Activated CD4-positive, CD25-positive, alpha-beta regulatory T cell treated with anti-CD3 and anti-CD28 coated beads, Interleukin-2, amount 50 U/mL, for 16 hours (primary cell): Measurements from ENCODE around the gene CAMK2B.

Experiments used
- DNase-seq: peaks from one replicate; pipeline ENCODE4 v3.0.0-alpha.2; 2020; ENCODE audit warnings: low read depth, low spot score

Gene CAMK2B

GRCh38 chr7:44286618-44287487 lies 38.5 kb downstream of the CAMK2B start:
- no peak for DNase-seq

DNA sequence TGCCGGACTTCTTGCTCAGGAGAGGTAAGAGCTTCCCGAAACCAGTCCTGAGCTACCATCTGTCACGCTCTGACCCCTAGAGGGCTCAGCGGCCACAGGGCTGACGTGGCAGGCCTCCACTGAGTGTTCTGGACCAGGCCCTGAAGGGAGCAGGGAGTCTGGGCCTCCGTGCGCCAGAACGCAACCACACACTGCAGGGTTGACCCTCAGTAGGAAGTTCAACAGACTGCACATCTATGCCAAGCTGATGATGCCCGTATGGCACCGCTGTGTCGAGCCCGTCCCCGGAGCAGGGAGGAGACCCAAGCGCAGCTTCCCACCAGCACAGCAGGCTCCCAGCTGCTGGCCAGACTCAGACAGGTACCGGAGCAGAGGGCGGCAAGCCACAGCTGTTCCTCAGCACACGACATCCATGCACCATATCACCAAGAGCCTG lies 39.2 kb downstream of the CAMK2B start:
- DNase-seq: no peak

DNA sequence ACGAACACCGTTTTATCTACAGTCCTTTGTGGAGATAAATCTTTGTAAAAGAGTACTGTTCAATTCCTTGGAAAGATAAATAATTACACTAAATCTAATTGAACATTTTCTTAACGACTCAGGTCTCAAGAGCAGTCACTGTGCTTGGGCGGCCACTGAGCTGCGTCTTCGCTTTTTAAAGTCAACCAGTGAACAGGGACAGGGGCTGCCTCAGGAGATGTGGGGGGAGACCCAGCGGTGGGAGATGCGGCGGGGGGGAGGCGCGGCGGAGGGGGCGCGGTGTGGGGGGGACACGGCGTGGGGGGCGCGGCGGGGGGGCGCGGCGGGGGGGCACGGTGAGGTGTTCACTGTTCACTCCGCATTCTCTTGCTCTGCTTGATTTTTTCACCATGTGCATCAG lies 39.8 kb downstream of the CAMK2B start:
- DNase-seq: no peak

DNA sequence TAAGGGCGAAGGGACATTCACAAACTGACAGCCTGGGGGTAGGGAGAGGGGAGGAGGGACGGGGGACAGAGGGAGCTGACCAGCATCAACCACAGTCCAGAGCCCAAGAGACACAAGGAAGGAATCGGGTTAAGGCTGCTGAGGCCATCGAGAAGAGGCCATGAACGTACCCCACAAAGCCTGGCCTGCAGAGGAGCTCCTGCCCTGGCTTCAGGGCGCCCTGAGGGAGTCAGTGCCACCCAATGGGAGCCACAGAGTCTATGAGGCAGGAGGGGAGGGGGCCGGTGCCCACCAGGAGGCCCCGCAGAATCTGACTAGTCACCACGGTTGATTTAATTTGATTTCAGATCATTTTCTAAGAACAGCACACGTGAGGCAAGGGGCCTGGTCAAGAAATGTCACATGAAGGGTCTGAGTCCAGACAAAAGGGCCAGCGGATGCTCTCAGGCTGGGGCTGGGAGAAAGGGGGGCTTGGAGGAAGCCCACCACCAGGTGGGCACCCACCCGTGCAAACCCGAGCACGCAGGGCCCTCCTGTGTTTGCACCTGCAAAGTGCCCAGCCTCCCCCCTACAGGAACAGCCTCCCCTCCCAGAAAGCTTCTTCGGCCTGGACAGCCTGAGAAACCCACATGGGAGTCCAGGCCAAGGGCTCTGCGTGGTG lies 40.4 kb downstream of the CAMK2B start:
- no peak for DNase-seq

DNA sequence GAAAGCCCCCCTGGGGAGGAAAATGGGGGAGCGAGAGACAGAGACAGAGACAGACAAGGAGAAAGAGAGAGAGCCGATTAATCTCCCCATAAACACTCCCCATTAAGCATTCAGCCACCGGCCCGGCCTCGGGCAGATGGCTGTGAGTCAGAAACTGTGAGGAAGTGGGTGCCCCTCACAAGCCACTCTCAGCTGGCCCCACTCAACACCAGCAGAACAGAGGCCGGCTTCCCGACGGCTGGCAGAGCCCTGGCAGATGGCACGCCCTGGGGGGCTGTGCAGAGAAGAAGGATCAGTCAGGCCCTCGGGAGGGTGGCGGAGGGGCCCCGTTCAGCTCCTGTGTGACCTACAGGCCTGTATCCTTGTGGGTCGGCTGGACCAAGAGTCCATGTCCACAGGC lies 41.2 kb downstream of the CAMK2B start:
- DNase-seq: no peak

- no peak for DNase-seq
Observed at GRCh38 chr7:44283381-44284211, 41.8 kb downstream of the CAMK2B start.

- DNase-seq: no peak
Observed at GRCh38 chr7:44282601-44283171, 42.7 kb downstream of the CAMK2B start.

DNA sequence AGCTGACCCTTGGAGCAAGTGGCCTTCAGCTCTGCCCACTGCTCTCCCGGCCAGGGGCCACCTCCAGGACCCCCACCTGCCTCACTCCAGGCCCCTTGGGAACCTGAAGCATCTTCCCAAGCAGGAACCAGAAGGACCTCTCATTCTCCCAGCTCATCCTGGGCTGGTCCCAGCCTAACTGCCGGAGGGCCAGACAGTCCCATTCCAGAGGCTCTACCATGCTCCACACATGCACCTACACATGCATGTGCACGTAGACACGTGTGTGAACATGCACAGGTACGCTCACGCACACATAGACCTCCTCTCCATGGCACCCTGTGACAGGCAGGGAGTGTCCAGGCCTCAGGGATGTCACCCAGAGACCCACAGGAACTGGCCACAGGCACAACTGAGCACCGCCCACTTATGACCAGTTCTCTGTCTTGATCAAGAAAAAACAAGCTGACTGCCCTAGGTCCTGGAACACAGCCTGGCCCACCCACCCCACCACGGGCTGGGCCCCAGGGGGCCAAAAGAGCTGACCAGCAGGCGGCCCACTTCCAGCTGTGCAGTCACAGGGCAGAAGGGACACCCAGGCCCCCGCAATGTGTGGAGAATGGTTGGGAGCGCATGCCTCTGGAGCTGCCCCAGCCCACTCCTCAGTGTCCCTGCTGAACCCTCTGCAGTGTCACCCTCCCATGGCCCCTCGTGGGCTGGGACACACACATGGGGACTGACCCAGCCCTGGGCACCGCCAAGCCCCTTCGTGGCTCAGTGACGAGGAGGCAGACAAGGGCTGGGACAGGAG lies 43.4 kb downstream of the CAMK2B start:
- no peak for DNase-seq

DNA sequence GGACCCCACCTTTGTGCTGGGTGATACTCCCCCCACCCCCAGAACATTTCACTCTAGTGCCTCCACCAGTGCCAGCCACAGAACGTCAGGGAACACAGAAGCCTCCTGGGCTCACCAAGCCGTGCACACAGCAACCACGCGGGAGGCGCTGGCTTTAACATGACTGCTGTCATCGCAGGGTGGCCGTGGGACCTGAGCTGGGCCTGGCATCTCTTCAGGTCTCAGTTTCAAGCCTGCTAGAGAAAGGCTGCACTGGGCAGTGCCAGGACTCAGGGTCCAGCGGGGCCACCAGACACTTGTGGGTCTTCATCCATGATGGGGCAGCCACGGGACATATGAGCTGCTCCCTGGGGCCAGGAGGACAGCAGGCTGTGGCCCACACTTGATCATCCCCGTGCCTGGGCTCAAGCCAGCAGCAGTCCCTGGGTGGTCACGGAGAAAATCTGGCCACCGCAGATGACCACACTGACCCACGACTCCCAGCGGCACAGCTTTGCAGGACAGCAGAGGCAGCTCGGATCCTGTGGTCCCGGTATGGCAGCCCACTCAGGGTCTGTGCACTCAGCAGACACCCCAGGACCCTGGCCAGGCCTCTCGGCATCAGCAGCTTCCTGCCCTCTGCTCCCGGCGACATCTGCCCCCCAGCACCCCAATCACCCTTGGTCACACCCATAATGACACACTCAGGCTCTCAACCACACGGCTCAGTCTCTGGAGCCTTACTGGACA lies 44.2 kb downstream of the CAMK2B start:
- DNase-seq: no peak

- no peak for DNase-seq
Observed at GRCh38 chr7:44280636-44280992, 44.8 kb downstream of the CAMK2B start.

DNA sequence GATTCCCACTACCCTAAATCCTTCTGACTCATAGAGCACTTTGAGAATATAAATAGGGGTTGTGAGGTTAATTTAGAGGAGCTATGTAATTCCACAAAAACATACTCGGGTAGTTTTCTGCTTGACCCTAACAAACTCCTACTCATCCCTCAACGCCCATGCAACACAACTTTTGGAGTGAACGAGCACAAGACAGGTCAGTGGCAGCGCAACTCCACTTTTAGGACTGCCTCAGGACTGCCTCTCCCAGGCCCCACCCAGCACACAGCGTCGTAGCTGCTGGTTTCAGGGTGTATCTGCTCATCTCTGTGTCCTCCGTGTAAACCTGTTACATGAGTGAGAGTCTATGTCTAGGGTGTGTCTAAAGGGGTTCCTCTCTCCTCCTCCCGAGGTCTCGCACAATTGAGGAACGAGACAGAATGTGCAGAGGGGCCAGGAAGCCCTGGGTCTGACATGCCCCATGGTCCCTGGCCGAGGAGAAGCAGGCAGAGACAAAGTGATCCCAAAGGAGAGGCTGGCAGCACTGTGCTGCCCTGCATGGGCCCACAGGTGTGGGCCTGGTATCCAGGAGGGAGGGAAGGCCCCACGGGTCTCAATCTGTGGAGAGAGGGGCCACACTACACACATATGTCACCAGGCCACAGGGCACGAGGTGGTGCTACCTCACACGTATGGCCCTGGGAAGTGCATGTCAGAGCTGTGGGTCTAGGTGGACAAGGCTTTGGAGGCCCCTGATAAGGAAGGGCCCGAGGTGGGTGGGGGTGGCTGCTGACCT lies 45.5 kb downstream of the CAMK2B start:
- DNase-seq: no peak

GRCh38 chr7:44279286-44279685 lies 46.1 kb downstream of the CAMK2B start:
- DNase-seq: no peak

DNA sequence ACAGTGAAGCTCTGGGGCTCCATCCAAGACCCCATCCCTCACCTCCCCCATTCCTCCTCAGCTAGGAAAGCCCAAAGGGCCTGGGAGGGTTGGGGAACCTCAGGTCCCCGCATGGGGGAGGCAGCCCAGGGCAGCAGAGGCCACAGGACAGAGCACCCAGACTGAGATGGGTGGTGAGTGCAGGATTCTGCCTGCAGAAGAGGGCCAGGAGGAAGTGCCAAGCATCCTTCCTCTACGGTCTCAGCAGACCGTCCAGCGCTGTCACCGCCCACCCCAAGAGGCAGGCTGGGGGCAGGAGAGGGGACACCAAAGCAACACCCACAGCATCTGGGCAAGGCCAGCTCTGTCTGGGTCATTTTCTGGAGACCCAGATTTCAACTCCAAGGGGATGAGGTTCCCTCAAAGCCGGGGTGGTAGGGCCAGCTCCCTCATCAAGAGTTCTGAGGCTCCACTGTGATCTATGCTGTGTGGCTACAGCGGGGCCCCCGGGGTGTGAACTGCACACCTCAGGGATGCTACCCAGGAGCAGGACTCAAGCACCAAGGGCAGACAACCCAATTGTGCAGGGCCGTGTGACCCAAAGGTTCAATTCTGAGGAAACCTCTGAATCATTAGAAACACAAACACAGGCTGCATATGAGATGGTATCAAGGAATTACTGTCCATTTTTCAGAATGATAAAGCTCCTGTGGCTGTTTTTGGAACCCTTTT lies 46.8 kb downstream of the CAMK2B start:
- no peak for DNase-seq

DNA sequence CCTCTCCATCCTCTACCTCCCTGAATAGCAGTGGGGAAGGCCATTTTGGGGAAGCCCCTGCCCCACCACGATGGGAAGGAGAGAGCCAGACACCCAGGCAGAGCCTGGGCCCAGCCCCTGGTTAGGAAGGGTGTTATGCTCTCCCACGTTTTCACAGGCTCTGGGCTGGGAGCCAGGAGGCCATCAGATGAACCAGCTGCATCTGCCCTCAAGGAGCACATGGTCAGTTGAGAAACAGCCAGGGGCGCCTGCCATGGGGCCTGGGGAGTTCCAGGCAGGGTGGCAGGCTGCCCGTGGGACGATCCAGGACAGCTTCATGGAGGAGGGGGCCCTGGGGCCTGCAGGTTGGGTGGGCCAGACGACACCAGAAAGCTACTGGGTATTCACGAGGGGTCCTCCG lies 47.5 kb downstream of the CAMK2B start:
- DNase-seq: no peak

DNA sequence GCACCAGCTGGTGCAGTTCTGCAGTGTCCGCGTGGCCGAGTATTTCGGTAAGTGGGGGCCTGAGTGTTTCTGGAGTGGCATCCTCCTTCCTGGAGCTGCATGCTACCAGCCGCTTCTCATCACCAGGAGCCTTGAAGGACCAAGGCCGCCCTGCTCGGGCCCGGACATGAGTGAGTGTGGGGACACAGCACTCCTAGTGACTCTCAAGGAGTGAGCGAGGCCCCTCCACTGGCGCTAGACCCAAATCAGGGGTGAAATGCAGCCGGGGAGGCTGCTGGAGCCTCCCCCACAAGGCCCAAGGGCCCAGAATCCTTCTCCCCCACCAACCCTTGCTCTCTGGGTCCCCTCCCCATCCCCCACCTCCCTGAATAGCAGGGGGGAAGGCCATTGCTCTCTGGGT lies 48.0 kb downstream of the CAMK2B start:
- no peak for DNase-seq

- DNase-seq: no peak
Observed at GRCh38 chr7:44276571-44277221, 48.7 kb downstream of the CAMK2B start.

DNA sequence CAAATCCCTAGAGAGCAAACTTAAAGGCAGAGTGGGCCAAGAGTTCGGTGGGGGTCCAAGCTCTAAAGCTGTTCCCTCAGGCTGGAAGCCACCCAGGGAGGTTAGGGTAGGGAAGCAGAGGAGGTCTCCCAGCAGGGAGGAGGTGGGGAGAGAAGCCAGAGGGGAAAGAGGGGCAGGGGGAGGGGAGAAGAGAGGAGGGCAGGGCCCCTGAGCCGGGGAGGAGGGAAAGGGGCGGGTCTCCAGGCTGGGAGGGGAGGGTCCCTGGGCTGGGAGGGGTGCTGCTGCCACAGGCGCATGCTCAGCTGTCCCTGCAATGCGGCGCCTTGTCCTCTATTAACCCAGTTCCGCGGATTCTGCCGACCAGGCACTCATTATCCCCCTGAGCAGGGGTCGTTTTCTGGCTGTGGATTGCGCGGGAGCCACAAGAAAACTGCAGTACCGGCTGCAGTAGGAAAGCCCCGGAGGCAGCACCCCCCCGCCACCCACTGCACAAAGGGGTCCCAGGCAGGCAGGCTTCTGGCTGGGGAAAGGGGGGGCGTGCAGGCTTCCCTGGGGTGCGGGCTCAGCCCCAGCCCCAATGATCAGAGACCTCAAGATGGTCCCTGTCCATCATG lies 49.3 kb downstream of the CAMK2B start:
- no peak for DNase-seq

GRCh38 chr7:44275146-44275545 lies 50.2 kb downstream of the CAMK2B start:
- DNase-seq: no peak
